H1 (cell line): ENCODE data around the gene LIPA. TPM values are rescaled to one million over a fixed set of nuclear protein-coding genes. Genes with fewer than 3 reads are reported as not detected.

Source experiments
- CTCF ChIA-PET: fragments of 300-600 bp; sonication (Branson Sonifier 250); formaldehyde crosslinking; loops from one replicate; lab custom pipeline; 2021; ENCODE audit not compliant: partially characterized antibody; lab: Charles Lee
- POLR2A ChIA-PET: fragments of 300-600 bp; sonication (Branson Sonifier 250); formaldehyde crosslinking; loops from one replicate; lab custom pipeline; 2021; ENCODE audit warnings: inconsistent platforms; ENCODE audit not compliant: partially characterized antibody; lab: Charles Lee
- DNase-seq, 2 experiments: peaks; one replicate each; pipeline versions ENCODE4 v3.0.0 to v3.0.0-alpha.2; 2010 to 2022; ENCODE audit warnings: low spot score in 2 of 2, low read depth in 1 of 2, mixed read lengths in 1 of 2
- FAIRE-seq: peaks from 2 replicates; lab custom pipeline; 2011; peaks lifted over from hg19 to GRCh38; lab: Jason Lieb, UNC
- H2AFZ ChIP-seq: 2 replicates; pipeline ENCODE4 v1.8.1; 2012; ENCODE audit warnings: low read length, inconsistent platforms
- H2AK5ac ChIP-seq: 2 replicates; pipeline ENCODE4 v1.6.1; 2013; ENCODE audit warnings: low read depth, low read length
- H2BK120ac ChIP-seq: replicated peaks from 2 replicates; pipeline ENCODE3; 2013; ENCODE audit warnings: low read depth, low read length, inconsistent platforms
- H2BK12ac ChIP-seq: 2 replicates; pipeline ENCODE4 v1.6.1; 2013; ENCODE audit warnings: low read depth, low read length
- H2BK15ac ChIP-seq: 2 replicates; pipeline ENCODE4 v1.6.1; 2013; ENCODE audit warnings: low read length
- H2BK20ac ChIP-seq: 2 replicates; pipeline ENCODE4 v1.6.1; 2013; ENCODE audit warnings: low read length
- H2BK5ac ChIP-seq: 2 replicates; pipeline ENCODE4 v1.6.1; 2013; ENCODE audit warnings: low read depth, low read length
- H3K14ac ChIP-seq: 2 replicates; pipeline ENCODE4 v1.6.1; 2013; ENCODE audit warnings: inconsistent platforms; ENCODE audit not compliant: insufficient read length
- H3K18ac ChIP-seq: 2 replicates; pipeline ENCODE4 v1.6.1; 2013; ENCODE audit warnings: low read length; ENCODE audit errors: extremely low read depth
- H3K23ac ChIP-seq: 2 replicates; pipeline ENCODE4 v1.6.1; 2013; ENCODE audit warnings: inconsistent platforms; ENCODE audit not compliant: insufficient read length
- H3K23me2 ChIP-seq: 2 replicates; pipeline ENCODE4 v1.6.1; 2013; ENCODE audit warnings: low read depth, low read length
- H3K27ac ChIP-seq: 2 replicates; pipeline ENCODE4 v1.6.1; 2011; ENCODE audit warnings: low read depth, low read length, inconsistent platforms
- H3K27me3 ChIP-seq, 4 experiments: replicated peaks in 1 of 4; 1 replicate in 1 of 4; 2 replicates in 3 of 4; pipeline versions ENCODE4 v1.6.1 to v1.8.1; 2011 to 2013; ENCODE audit warnings: low read length in 3 of 4, mild to moderate bottlenecking in 3 of 4, inconsistent platforms in 2 of 4, mixed read lengths in 2 of 4, moderate library complexity in 1 of 4; ENCODE audit not compliant: control insufficient read depth in 3 of 4, insufficient read depth in 3 of 4; ENCODE audit errors: extremely low read depth in 1 of 4
- H3K36me3 ChIP-seq, 4 experiments: 2 replicates each; pipeline versions ENCODE4 v1.6.1 to v1.8.1; 2011 to 2013; ENCODE audit warnings: mild to moderate bottlenecking in 4 of 4, low read length in 3 of 4, moderate library complexity in 2 of 4, control low read depth in 1 of 4, inconsistent platforms in 1 of 4; ENCODE audit not compliant: insufficient read depth in 4 of 4, control insufficient read depth in 2 of 4
- H3K4ac ChIP-seq: replicated peaks from 2 replicates; pipeline ENCODE3; 2013; ENCODE audit warnings: low read length, low read depth, mixed read lengths, inconsistent platforms; ENCODE audit not compliant: insufficient read length
- H3K4me1 ChIP-seq, 4 experiments: replicated peaks in 1 of 4; 1 replicate in 1 of 4; 2 replicates in 3 of 4; pipeline versions ENCODE4 v1.6.1 to v1.8.1; 2011 to 2013; ENCODE audit warnings: low read length in 3 of 4, inconsistent platforms in 2 of 4, mixed read lengths in 1 of 4; ENCODE audit not compliant: insufficient read depth in 4 of 4, control insufficient read depth in 3 of 4
- H3K4me2 ChIP-seq, 2 experiments: 2 replicates each; pipeline versions ENCODE4 v1.6.1 to v1.8.1; 2011 to 2013; ENCODE audit warnings: low read depth in 2 of 2, low read length in 2 of 2, control low read depth in 1 of 2, inconsistent platforms in 1 of 2, mild to moderate bottlenecking in 1 of 2; ENCODE audit not compliant: insufficient read depth in 1 of 2
- H3K4me3 ChIP-seq, 4 experiments: fragments of 200-600, 300-600 bp in 1 of 4; sonication (generic), shearing (Covaris generic), sonication (Bioruptor Twin) in 1 of 4; 2 replicates each; pipeline versions ENCODE4 v1.5.1 to v1.8.1; 2011 to 2016; ENCODE audit warnings: low read length in 4 of 4, low read depth in 3 of 4, control low read depth in 2 of 4, inconsistent platforms in 2 of 4, mild to moderate bottlenecking in 2 of 4, mixed read lengths in 1 of 4, moderate library complexity in 1 of 4; ENCODE audit not compliant: insufficient read depth in 2 of 4; ENCODE audit errors: extremely low read depth in 1 of 4
- H3K56ac ChIP-seq: replicated peaks from 2 replicates; pipeline ENCODE3; 2013; ENCODE audit warnings: low read depth, mild to moderate bottlenecking, mixed read lengths, low read length, inconsistent platforms; ENCODE audit not compliant: insufficient read length
- H3K79me1 ChIP-seq: 2 replicates; pipeline ENCODE4 v1.6.1; 2013; ENCODE audit warnings: low read depth, low read length, control low read depth
- H3K79me2 ChIP-seq, 2 experiments: 2 replicates each; pipeline versions ENCODE4 v1.6.1 to v1.8.1; 2012 to 2013; ENCODE audit warnings: low read length in 2 of 2, mild to moderate bottlenecking in 2 of 2, inconsistent platforms in 1 of 2; ENCODE audit not compliant: insufficient read depth in 2 of 2, control insufficient read depth in 1 of 2
- H3K9ac ChIP-seq, 4 experiments: replicated peaks in 1 of 4; 1 replicate in 1 of 4; 2 replicates in 3 of 4; pipeline versions ENCODE4 v1.6.1 to v1.8.1; 2011 to 2013; ENCODE audit warnings: low read depth in 3 of 4, low read length in 3 of 4, control low read depth in 2 of 4, mild to moderate bottlenecking in 2 of 4, moderate library complexity in 2 of 4, inconsistent platforms in 1 of 4; ENCODE audit errors: extremely low read depth in 1 of 4
- H3K9me3 ChIP-seq, 2 experiments: 2 replicates each; pipeline versions ENCODE4 v1.6.1 to v1.8.1; 2012 to 2013; ENCODE audit warnings: mild to moderate bottlenecking in 2 of 2, moderate library complexity in 2 of 2, control low read depth in 1 of 2, inconsistent platforms in 1 of 2, low read depth in 1 of 2, low read length in 1 of 2, mixed read lengths in 1 of 2; ENCODE audit not compliant: insufficient read depth in 2 of 2
- H4K20me1 ChIP-seq, 2 experiments: replicated peaks in 1 of 2; 2 replicates each; pipeline versions ENCODE3 to v1.8.1; 2011 to 2013; ENCODE audit warnings: inconsistent platforms in 2 of 2, low read length in 2 of 2, mild to moderate bottlenecking in 1 of 2; ENCODE audit not compliant: insufficient read depth in 2 of 2, control insufficient read depth in 1 of 2
- H4K5ac ChIP-seq: 2 replicates; pipeline ENCODE4 v1.6.1; 2013; ENCODE audit warnings: low read length, low read depth, mixed read lengths, inconsistent platforms; ENCODE audit not compliant: insufficient read length
- H4K8ac ChIP-seq: 2 replicates; pipeline ENCODE4 v1.8.0; 2013; ENCODE audit warnings: mild to moderate bottlenecking, moderate library complexity, low read length, inconsistent platforms; ENCODE audit not compliant: insufficient read depth; ENCODE audit errors: extremely low read depth
- H4K91ac ChIP-seq: replicated peaks from 2 replicates; pipeline ENCODE3; 2013; ENCODE audit warnings: low read length, mixed read lengths, inconsistent platforms; ENCODE audit not compliant: insufficient read length
- ASH2L ChIP-seq: fragments of 200-600, 300-600 bp; sonication (generic); IDR thresholded peaks from one replicate; pipeline ENCODE4 v1.7.1; 2017; ENCODE audit warnings: low read length
- BCL11A ChIP-seq, 2 experiments: IDR thresholded peaks; one replicate each; pipeline ENCODE4 v1.6.1; 2011; ENCODE audit warnings: low read depth in 2 of 2, low read length in 2 of 2, mild to moderate bottlenecking in 2 of 2
- CBX5 ChIP-seq: fragments of 300-800, 300-1000 bp; sonication (generic); IDR thresholded peaks from 2 replicates; pipeline ENCODE4 v1.7.1; 2016; ENCODE audit warnings: antibody characterized with exemption, low read length, low read depth
- CREB1 ChIP-seq: IDR thresholded peaks from 2 replicates; pipeline ENCODE4 v1.6.1; 2012; ENCODE audit warnings: inconsistent platforms
- CTBP2 ChIP-seq: IDR thresholded peaks from 2 replicates; pipeline ENCODE4 v1.7.0; 2011; ENCODE audit warnings: borderline replicate concordance, mild to moderate bottlenecking, moderate library complexity, mixed read lengths, low read length; ENCODE audit not compliant: insufficient read depth, insufficient read length
- EP300 ChIP-seq, 2 experiments: IDR thresholded peaks; 1 replicate in 1 of 2; 2 replicates in 1 of 2; pipeline ENCODE4 v1.6.1; 2011 to 2012; ENCODE audit warnings: low read depth in 2 of 2, low read length in 2 of 2, mild to moderate bottlenecking in 2 of 2, borderline replicate concordance in 1 of 2, inconsistent platforms in 1 of 2, moderate library complexity in 1 of 2
- JUND ChIP-seq: IDR thresholded peaks from 2 replicates; pipeline ENCODE4 v1.6.1; 2011; ENCODE audit warnings: mild to moderate bottlenecking, improper control_type of control experiment, low read length
- KDM4A ChIP-seq: IDR thresholded peaks from one replicate; pipeline ENCODE4 v1.7.1; 2012; ENCODE audit warnings: low read depth, mild to moderate bottlenecking, moderate library complexity, low read length, inconsistent platforms; ENCODE audit not compliant: severe bottlenecking
- MAFK ChIP-seq: IDR thresholded peaks from 2 replicates; pipeline ENCODE4 v1.6.1; 2012; ENCODE audit warnings: low read depth, mild to moderate bottlenecking, improper control_type of control experiment, low read length
- RFX5 ChIP-seq: IDR thresholded peaks from 2 replicates; pipeline ENCODE4 v1.6.1; 2011; ENCODE audit warnings: low read depth, low read length, improper control_type of control experiment, borderline replicate concordance
- SIRT6 ChIP-seq: IDR thresholded peaks from one replicate; pipeline ENCODE4 v1.7.1; 2012; ENCODE audit warnings: low read length, inconsistent platforms
- SP1 ChIP-seq: IDR thresholded peaks from 2 replicates; pipeline ENCODE4 v1.6.1; 2011; ENCODE audit warnings: low read depth, low read length
- YY1 ChIP-seq: IDR thresholded peaks from 2 replicates; pipeline ENCODE4 v1.6.1; 2011; ENCODE audit warnings: low read depth, mild to moderate bottlenecking, low read length
- WGBS, 2 experiments: shearing (Covaris generic) in 1 of 2; methylation state at CpG; one replicate each; pipeline versions ENCODE4 v1.1.6 to v1.1.7; 2013 to 2015; ENCODE audit warnings: low lambda C conversion rate in 2 of 2, mixed read lengths in 2 of 2, inconsistent platforms in 1 of 2, low coverage in 1 of 2, missing lambda C conversion rate in 1 of 2; ENCODE audit not compliant: insufficient replicate concordance in 2 of 2, insufficient coverage in 1 of 2, insufficient read length in 1 of 2; ENCODE audit errors: extremely low coverage in 1 of 2, missing lambda C conversion rate in 1 of 2; 5-methylcytosine and 5-hydroxymethylcytosine counted together
- polyA plus RNA-seq, 7 experiments: library from polyadenylated mRNA; depleted of rRNA in 3 of 7; stranded (reverse) in 5 of 7; unstranded in 2 of 7; fragments of >200 nt in 5 of 7; fragments of 200-250 nt in 2 of 7; gene quantifications; 1 replicate in 5 of 7; 2 replicates in 1 of 7; 4 replicates in 1 of 7; pipeline versions ENCODE4 v1.2.1 to v1.2.3, GENCODE V29; 2011 to 2013; ENCODE audit warnings: missing spikeins in 2 of 7, mixed read lengths in 2 of 7
- total RNA-seq: library from RNA; stranded (reverse); fragmentation: NEBNext Ultra II Directional; extraction: Animal tissue kit (Norgen Biotek cat#: 25700); gene quantifications from 2 replicates; pipeline ENCODE4 v1.2.1, GENCODE V29; 2021
- TF ChIP-seq, protein P1 (sequence below): IDR thresholded peaks from 2 replicates; pipeline ENCODE4 v1.6.1; 2011; ENCODE audit warnings: low read length, improper control_type of control experiment

The LIPA gene
- total and polyA plus RNA-seq, 2 of the 8 experiments (the other 6 are each of a cell fraction or from before 2014, with no cell fraction given): 18.1 to 32.4 TPM

DNA sequence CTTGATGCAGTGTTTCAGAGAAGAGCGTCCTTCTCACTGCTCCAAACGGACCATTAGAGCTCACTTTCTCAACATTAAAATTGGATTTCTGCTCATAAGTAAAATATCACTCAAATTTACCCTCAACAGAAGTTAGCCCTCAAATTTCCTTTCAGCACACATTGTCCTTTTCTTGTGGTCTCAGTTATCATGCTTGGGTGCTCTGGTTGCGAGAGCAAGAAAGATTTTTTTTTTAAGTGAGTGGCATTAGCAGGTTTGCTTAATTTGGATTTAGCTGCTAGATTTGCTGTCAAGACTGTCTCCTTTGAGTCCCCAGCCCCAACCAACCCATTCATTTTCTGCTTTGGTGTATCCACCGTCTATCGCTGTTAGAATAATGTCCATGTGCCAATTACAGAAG, 41.9 kb downstream of the LIPA start:
- H4K20me1 ChIP-seq: no peaks in the 10 kb centered on the region
- POLR2A ChIA-PET: interaction anchor here (0.5 kb wide), 1 partner anchor 36 kb away, joined by 3 read pairs; no protein-coding TSS in a partner anchor
- CTCF ChIA-PET: interaction anchor here (0.6 to 9.3 kb wide), 10 partner anchors 9 to 482 kb away, joined by 3 to 67 read pairs (median 4); no protein-coding TSS in a partner anchor
- no peak overlapping the region for H3K4me2 ChIP-seq
- H4K91ac ChIP-seq: no peak overlapping the region
- no peak overlapping the region for H2AK5ac ChIP-seq
- H3K79me2 ChIP-seq: no peaks in the 10 kb centered on the region
- no peak overlapping the region for H3K14ac ChIP-seq
- no peak overlapping the region for H3K23ac ChIP-seq
- H2BK12ac ChIP-seq: no peak overlapping the region
- H3K27ac ChIP-seq: no peak overlapping the region
- FAIRE-seq (no peak), DNase-seq (no peak)
- H3K56ac ChIP-seq: no peak overlapping the region
- no peak overlapping the region for H4K8ac ChIP-seq
- H3K23me2 ChIP-seq: peaks cover 15% of the 10 kb centered on the region
- H3K18ac ChIP-seq: no peak overlapping the region
- peaks cover 9 to 46% (median 37%) of the 10 kb centered on the region in 4 experiments for H3K27me3 ChIP-seq
- H3K79me1 ChIP-seq: no peaks in the 10 kb centered on the region
- H3K4me1 ChIP-seq: peaks cover 0 to 16% (median 9%) of the 10 kb centered on the region in 4 experiments; a peak in 6 of 7 replicates
- no peaks in the 10 kb centered on the region for H3K36me3 ChIP-seq
- H3K4ac ChIP-seq: no peak overlapping the region
- no peak overlapping the region for H2BK120ac ChIP-seq
- H2BK5ac ChIP-seq: no peak overlapping the region
- H3K9me3 ChIP-seq: no peaks in the 10 kb centered on the region
- H2BK20ac ChIP-seq: no peak overlapping the region
- no peak overlapping the region for H3K4me3 ChIP-seq
- H2AFZ ChIP-seq: no peak overlapping the region
- no peak overlapping the region for H3K9ac ChIP-seq
- H2BK15ac ChIP-seq: no peak overlapping the region; the same call in 1 of the 2 replicates
- no peak overlapping the region for H4K5ac ChIP-seq
- WGBS, 2 experiments: 90% methylated on average over 5 of the region's 5 CpGs; no CpG with 5 or more reads in 1 of the 2 experiments
- TF ChIP-seq MAFK (no peak), SIRT6 (no peak), SP1 (no peak), KDM4A (no peak), CBX5 (no peak), ASH2L (no peak), CREB1 (no peak), RFX5 (no peak), BCL11A (IDR thresholded peaks at IDR 0.05; ENCODE audit: low read depth in 2 of 2, low read length in 2 of 2) (no peak), JUND (no peak), YY1 (no peak), EP300 (IDR thresholded peaks at IDR 0.05; ENCODE audit: borderline replicate concordance in 1 of 2, low read depth in 2 of 2, low read length in 2 of 2) (no peak), CTBP2 (no peak)
- TF ChIP-seq, protein P1, sequence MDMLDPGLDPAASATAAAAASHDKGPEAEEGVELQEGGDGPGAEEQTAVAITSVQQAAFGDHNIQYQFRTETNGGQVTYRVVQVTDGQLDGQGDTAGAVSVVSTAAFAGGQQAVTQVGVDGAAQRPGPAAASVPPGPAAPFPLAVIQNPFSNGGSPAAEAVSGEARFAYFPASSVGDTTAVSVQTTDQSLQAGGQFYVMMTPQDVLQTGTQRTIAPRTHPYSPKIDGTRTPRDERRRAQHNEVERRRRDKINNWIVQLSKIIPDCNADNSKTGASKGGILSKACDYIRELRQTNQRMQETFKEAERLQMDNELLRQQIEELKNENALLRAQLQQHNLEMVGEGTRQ: no peak
